D721Med (cell line): ENCODE results near the gene GRIFIN.

Source experiments
- DNase-seq: peaks from one replicate; pipeline ENCODE4 v3.0.0; 2011; ENCODE audit warnings: low spot score; ENCODE audit not compliant: insufficient read length
- FAIRE-seq: peaks from 2 replicates; lab custom pipeline; 2011; peaks lifted over from hg19 to GRCh38; lab: Jason Lieb, UNC
- TF ChIP-seq, protein P1 (sequence below): IDR thresholded peaks from 2 replicates; pipeline ENCODE4 v1.5.1; 2012; ENCODE audit warnings: mild to moderate bottlenecking, control low read depth; ENCODE audit not compliant: insufficient read depth; ENCODE audit errors: missing control alignments

Gene GRIFIN, protein sequence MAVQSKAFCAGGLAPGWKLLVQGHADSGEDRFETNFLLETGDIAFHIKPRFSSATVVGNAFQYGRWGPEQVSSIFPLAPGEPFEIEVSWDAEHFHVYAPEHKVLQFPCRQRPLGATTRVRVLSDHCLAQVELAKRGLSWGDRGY

DNA sequence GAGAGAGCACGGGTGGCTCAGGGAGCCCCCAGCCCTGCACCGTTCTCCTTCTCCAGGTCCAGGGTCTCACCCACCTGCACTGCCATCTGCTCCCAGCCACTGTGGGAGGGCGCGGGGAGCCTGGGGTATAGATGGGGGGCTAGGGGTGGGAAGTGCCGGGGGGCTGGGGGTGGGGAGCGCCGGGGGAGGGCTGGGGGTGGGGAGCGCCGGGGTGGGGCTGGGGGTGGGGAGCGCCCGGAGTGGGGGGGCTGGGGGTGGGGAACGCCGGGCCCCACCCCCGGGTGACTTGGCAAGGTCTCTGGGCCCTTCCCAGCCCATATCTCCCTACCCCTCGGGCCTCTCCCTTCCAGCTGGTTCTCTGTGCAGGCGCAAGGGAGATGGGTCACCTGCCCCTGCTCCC, at the start of gene GRIFIN:
GRIFIN (minus strand) TSS at position 101 of the 400 bp plus-strand sequence; CDS start at position 86, 15 bp downstream.
- FAIRE-seq (no peak), DNase-seq (no peak)
- TF ChIP-seq, protein P1, sequence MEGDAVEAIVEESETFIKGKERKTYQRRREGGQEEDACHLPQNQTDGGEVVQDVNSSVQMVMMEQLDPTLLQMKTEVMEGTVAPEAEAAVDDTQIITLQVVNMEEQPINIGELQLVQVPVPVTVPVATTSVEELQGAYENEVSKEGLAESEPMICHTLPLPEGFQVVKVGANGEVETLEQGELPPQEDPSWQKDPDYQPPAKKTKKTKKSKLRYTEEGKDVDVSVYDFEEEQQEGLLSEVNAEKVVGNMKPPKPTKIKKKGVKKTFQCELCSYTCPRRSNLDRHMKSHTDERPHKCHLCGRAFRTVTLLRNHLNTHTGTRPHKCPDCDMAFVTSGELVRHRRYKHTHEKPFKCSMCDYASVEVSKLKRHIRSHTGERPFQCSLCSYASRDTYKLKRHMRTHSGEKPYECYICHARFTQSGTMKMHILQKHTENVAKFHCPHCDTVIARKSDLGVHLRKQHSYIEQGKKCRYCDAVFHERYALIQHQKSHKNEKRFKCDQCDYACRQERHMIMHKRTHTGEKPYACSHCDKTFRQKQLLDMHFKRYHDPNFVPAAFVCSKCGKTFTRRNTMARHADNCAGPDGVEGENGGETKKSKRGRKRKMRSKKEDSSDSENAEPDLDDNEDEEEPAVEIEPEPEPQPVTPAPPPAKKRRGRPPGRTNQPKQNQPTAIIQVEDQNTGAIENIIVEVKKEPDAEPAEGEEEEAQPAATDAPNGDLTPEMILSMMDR = no peak

DNA sequence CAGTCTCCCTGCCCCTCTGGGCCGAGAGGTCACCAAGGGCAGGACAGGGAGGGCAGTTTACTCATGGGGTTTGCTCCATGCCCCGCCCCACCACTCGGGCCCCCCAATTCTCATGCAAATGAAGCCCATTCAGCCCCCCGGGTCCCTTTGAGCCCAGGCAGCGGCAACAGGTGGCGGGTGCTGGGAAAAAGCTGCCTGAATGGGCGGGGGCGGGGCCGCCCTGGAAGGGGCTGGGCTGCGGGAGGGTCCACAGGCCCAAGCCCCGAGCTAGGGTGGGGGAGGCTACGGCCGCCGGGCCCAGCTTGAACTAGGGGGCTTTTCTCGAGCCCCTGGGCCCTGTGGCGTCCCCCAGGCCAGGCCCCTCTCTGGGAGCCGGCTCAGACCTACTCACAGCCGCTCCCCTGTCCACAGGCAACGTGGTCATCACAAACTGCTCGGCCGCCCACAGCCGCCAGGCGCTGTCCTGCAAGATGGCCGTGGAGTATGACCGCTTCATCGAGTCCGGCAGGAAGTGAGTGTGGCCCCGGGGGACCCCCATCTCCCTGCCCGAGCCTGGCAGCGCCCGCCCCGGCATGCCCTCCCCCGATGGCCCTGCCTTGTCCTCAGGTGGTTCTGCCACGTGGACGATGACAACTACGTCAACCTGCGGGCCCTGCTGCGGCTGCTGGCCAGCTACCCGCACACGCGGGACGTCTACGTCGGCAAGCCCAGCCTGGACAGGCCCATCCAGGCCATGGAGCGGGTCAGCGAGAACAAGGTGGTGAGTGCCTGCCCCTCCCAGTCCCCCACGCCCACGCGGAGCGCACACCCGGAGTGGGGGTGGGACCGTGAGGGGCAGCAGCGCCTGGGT, 48.8 kb upstream of the GRIFIN start:
- FAIRE-seq = no peak
- DNase-seq = no peak

DNA sequence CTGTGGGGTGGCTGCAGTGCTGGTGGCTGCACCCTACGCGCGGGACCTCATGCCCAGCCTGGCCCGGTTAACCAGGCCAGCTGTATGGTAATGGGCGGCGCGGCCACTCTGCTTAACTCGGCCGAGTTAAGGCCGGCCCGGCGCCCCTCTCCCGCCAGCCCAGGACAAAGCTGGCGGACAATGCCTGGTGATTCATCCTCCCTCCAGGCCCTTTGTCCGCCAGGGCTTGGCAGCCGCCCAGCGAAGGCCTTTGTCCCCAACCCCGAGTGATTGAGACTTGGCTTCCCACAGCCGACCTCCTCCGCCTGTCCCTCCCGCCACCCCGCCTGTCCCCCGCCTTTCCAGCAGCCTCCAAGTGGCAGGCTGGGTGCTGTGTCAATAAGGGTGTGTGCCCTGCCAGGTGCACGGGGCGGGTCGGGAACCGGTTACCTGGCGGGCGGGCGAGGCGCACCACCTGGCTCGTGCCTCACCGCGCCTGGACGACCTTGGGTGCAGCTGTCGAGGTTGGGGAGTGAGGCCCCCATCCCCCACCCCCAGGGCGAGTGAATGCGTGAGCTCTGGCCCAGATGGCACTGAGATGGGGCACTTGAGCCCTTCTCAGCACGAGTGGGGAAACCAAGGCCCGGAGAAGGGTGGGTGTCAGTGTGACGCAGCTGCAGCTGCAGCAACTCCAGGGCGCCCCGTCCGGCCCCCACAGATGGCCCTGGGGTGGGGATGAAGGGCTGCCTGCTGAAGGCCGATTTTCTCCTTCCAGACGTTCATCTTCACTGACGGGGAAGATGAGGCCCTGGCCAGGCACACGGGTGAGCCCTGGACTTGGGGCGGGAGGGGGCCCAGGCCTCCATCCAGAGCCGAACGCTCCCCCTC, 48.0 kb upstream of the GRIFIN start:
- FAIRE-seq = no peak
- DNase-seq = no peak
- TF ChIP-seq, protein P1 = no peak

More for the DNA sequence above, 48.8 kb upstream of the GRIFIN start:
- TF ChIP-seq, protein P1 = no peak

DNA sequence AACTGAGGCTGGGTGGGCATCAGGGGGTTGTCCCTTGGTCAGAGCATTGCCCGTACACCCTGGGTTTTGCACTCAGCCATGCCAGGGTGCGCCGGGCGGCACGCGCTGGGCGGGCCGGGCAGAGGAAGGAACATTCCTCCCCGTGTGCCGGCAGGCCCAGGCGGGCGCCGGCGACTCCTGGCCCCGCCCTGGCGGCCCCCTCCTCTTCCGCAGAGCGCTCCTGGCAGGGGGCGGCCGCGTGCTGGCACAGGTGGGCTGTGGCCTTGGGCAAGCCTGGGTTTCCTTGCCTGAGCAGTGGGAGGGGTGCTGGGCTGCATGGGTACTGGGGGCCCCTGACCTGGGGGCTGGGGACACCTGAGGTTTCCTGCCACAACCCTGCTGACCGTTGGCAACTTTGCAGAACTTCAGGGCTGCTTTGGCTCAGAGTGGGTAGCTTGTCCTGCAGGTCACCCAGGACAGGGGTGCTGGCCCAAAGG, 47.3 kb upstream of the GRIFIN start:
- DNase-seq (no peak), FAIRE-seq (no peak)
- TF ChIP-seq, protein P1 = no peak

DNA sequence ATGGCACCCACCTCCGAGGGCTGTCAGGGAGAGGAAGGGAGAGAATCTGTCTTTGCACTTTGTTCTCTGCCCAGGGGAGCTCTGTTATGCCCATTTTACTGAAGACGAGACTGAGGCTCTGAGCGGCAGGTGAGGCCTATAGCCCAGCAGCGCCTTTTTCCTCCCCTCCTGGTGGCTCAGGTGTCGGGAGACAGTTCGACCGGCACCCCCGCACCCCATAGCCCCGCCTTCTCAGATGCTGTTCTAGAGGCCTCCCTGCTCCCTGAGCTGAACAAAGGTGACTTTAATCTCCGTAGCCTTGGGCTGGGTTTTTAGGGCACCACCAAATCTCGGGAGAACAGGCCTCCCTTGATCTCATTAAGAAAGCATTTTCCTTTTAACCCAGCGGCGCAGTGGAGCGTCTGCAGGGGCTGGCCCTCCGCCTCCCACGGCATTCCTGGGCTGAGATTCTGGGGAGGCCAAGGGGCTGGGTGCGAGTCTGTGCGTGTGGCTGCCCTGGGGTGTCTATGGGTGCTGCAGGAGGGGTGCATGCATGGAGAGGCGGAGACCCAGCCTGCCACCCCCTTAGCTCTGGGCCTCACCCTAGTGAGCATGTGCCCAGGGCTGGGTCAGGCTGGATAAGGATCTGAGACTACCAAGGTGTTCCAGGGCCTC, 46.7 kb upstream of the GRIFIN start:
- FAIRE-seq (no peak), DNase-seq (no peak)
- TF ChIP-seq, protein P1 = no peak

DNA sequence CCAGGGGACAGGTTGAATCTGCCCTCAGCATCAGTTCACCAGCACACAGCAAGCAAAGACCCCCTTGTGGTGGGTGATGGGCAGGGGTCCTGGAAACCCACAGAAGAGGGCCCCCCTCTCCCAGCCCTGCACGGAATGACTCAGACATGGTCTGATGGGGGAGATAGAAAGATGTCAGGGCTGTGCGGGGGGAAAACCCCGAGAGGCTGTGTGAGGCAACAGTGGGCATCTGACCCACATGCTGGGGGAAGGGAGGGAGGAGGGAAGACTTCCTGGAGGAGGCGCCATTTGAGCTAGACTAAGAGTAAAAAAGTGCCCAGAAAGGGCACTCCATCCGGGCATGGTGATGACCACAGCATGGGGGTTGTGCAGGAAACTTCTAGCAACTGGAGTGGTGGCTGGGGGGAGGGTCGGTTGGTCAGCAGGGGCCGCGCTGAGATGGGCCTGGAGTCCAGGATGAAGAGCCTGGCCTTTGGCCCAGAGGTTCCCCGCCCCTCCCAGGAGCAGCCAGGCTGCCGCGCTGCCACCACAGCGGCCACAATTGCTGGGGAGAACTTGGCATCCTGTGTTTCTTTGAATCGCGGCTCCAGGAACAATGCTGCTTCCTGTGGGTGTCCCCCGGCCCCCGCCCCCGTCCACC, 45.9 kb upstream of the GRIFIN start:
- no peak for FAIRE-seq
- no peak for DNase-seq
- TF ChIP-seq, protein P1 = no peak
